ENCODE measurements around the gene NF1.
A peak's percentile ranks its signal among the peaks of the same experiment; 100 is the strongest.
"Not testable (repeated sequence)": the region's sequence is repeated elsewhere in the genome, so short reads cannot be mapped to it uniquely, and the experiment has no call there.

The NF1 gene

GRCh38 chr17:31296142-31296541, 201.4 kb downstream of the NF1 start:
- no peak for DNase-seq (ENCODE audit: low read depth)

GRCh38 chr17:31297090-31297489, 202.3 kb downstream of the NF1 start, which contains the start of gene OMG:
Gene OMG, minus strand, starts transcription at chr17:31297239. Its CDS starts 908 bp downstream, at chr17:31296331.
- no peak for DNase-seq (ENCODE audit: low read depth)

- no peak for DNase-seq (ENCODE audit: low read depth)
Measured at GRCh38 chr17:31299624-31300023, 204.8 kb downstream of the NF1 start.

GRCh38 chr17:31307640-31308039, 212.9 kb downstream of the NF1 start:
- DNase-seq (ENCODE audit: low read depth) = no peak

- DNase-seq (ENCODE audit: low read depth) = no peak
Measured at GRCh38 chr17:31308372-31309334, 213.9 kb downstream of the NF1 start.

- DNase-seq (ENCODE audit: low read depth) = no peak
Measured at GRCh38 chr17:31309556-31309955, 214.8 kb downstream of the NF1 start.

GRCh38 chr17:31310260-31310659, 215.5 kb downstream of the NF1 start:
- peak; percentile 80 for DNase-seq (ENCODE audit: low read depth)

GRCh38 chr17:31310886-31311285, 216.1 kb downstream of the NF1 start:
- no peak for DNase-seq (ENCODE audit: low read depth)

GRCh38 chr17:31311526-31311925, 216.7 kb downstream of the NF1 start:
- DNase-seq (ENCODE audit: low read depth) = no peak

GRCh38 chr17:31312223-31312622, 217.4 kb downstream of the NF1 start:
- not testable (repeated sequence) for DNase-seq (ENCODE audit: low read depth)

- no peak for DNase-seq (ENCODE audit: low read depth)
Measured at GRCh38 chr17:31313982-31314781, 219.4 kb downstream of the NF1 start, which contains the start of gene EVI2B. Gene EVI2B, minus strand, starts transcription at chr17:31314054. Its CDS starts 8,445 bp downstream, at chr17:31305609.

- DNase-seq (ENCODE audit: low read depth) = no peak
Measured at GRCh38 chr17:31314782-31315100, 220.0 kb downstream of the NF1 start.

GRCh38 chr17:31318298-31318801, 223.6 kb downstream of the NF1 start:
- DNase-seq (ENCODE audit: low read depth) = peak; percentile 49

- DNase-seq (ENCODE audit: low read depth) = no peak
Measured at GRCh38 chr17:31318851-31319661, 224.3 kb downstream of the NF1 start.

- DNase-seq (ENCODE audit: low read depth) = no peak
Measured at GRCh38 chr17:31320241-31320640, 225.5 kb downstream of the NF1 start.

- no peak for DNase-seq (ENCODE audit: low read depth)
Measured at GRCh38 chr17:31320791-31321190, 226.0 kb downstream of the NF1 start.

GRCh38 chr17:31321481-31321880, 226.7 kb downstream of the NF1 start, which contains the start of gene EVI2A:
Gene EVI2A, minus strand, starts transcription at chr17:31321622. Its CDS starts 2,609 bp downstream, at chr17:31319013.
- peak; percentile 73 for DNase-seq (ENCODE audit: low read depth)

- no peak for DNase-seq (ENCODE audit: low read depth)
Measured at GRCh38 chr17:31321966-31322365, 227.2 kb downstream of the NF1 start.

- DNase-seq (ENCODE audit: low read depth) = no peak
Measured at GRCh38 chr17:31323551-31323950, 228.8 kb downstream of the NF1 start.

- DNase-seq (ENCODE audit: low read depth) = no peak
Measured at GRCh38 chr17:31327534-31328159, 232.9 kb downstream of the NF1 start.

GRCh38 chr17:31328160-31328535, 233.4 kb downstream of the NF1 start:
- DNase-seq (ENCODE audit: low read depth) = no peak
